Right hindlimb (tissue), 1 donor: Measurements from ENCODE around the gene CAPN12.

ENCODE experiments used
- DNase-seq: peaks from one replicate; pipeline ENCODE4 v3.0.0-alpha.2; 2018

Gene CAPN12

GRCh38 chr19:38709119-38709518, 35.2 kb downstream of the CAPN12 start:
- DNase-seq: no peak

DNA sequence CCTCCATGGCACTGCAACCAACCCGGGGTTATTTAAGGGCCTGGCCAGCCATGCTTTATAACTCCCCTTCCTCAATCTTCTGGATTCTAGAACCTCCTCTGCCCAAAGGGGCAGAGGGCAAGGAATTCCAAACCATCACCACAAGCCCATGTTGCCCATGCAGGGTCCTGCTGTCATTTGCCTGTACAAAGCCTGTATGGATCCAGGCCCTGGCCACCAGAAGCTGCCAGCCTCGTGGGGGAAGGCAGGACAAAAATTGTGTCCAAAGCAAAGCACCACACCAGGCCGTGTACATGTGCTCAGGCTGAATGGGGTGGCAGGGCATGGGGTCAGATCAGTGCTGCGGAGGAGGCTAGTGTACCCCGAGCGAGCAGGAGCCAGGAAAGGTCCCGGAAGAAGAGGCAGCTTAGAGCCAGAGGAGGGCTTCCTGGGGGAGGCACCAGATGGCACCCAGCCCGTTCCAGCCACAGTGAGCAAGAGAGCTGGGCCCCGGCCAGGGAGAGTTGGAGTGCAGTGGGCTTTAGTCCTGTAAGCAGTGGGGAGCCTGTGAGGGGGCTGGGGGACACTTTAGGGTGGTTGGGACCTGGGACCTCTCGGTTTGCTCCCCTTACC, 35.8 kb downstream of the CAPN12 start:
- DNase-seq: no peak

- DNase-seq: no peak
Measured at GRCh38 chr19:38707512-38708114, 36.7 kb downstream of the CAPN12 start.

DNA sequence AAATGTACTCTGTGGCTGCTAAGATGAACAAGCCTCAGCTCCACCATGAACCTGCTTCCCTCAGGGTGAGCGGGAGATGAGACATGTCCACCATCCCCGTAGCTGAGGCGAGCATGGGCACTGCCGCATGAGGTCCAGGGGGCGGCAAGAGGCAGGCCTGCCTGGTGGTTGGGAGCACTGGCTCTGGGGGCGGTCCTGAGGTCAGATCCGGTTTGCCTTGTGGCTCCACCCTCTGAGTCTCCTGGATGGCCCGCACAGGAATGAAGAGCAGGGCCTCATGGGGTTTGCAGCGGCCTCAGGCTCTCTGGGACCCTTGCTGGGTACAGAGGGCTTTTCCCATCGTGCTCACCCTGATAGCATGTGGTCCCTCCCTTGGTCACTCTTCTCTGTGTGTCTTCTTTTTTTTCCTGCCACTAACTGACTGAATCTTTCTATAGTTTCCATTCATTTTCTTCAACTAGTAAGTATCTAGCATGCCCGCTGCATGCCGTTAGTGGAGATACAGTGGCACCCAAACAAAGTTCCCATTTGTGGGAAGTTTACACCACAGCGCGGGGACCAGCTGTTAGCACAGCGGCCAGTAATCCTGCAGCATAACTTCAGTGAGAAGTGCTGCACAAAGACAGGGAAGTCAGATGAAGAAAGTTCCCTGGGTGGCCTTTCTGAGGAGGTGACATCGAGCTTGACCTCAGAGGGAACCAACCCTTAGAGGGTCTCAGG, 37.3 kb downstream of the CAPN12 start:
- no peak for DNase-seq

DNA sequence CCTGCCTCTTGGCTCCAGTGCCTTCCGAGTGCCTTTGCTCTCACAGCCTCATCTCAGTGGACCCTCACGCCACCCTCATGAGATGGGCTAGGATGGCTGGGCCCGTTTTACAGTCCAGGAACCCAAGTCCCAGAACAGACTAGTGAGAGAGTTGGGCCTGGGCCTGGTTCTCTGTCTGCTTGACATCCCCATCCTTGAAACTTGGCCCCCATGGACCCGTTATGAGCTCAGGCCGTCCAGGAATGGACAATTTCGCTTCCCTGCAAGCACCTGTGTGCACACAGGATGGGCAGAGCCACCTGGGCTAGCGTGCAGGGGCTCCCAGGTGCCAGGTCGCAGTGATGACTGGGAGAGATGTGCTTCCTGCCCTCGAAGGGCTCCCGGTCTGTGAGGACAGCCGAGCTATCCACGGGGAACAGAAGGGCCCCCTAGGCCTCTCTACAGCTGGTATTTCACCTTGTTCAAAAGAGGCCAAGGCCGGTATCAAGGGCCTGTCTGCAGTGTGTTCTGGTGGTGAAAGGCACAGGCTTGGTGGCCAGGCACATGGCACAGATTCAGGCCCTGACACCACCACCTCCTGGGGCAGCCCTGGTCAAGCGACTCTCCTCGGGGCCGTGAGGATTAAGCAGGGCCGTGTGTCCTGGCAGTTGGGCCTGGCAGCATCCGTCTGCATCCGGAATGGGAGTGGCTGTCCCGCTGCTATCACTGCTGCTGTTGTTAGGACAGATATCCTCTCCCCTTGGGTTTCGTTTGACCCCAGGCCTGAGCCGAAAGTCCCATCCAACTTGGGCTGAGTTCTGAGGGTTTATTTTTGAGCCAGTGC, 38.9 kb downstream of the CAPN12 start:
- DNase-seq: no peak

GRCh38 chr19:38704488-38705026, 39.7 kb downstream of the CAPN12 start:
- DNase-seq: no peak

DNA sequence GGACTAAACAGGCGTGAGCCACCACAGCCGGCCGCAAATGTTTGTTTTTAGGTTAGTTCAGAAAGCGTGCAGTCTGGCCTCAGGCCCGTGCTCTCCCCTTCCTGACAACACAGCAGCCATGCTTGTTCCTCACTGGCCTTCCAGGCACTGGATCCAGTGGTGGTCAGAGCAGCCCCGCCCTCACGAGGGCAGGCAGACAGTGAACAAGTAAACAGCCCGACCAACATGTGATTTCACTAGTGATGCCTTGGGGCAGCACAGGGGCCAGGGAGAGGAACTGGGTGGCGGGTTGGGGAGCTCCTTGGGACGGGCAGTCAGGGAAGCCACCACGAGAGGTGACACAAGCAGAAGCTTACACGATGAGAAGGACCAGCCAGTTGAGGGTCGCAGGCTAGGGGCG, 40.8 kb downstream of the CAPN12 start:
- DNase-seq: no peak

DNA sequence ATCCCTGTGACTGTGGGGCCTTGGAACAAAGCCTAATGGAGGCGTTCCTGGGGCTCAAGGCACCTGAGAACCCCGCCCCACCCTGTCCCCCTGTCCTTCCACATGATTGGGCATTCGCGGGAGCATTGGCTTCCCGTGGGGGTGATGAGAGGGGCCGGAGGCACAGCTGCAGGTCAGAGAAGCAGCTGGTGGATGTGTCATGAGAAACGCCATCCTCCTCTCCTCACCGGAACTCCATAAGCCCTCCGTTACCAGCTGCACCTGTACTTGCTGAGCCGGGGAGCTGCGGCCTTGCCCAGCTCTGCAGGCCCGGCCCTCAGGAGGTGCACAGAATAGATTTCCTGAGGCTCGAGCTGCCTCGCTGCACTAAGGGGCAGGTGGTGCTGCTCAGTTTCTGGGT, 42.0 kb downstream of the CAPN12 start:
- no peak for DNase-seq

DNA sequence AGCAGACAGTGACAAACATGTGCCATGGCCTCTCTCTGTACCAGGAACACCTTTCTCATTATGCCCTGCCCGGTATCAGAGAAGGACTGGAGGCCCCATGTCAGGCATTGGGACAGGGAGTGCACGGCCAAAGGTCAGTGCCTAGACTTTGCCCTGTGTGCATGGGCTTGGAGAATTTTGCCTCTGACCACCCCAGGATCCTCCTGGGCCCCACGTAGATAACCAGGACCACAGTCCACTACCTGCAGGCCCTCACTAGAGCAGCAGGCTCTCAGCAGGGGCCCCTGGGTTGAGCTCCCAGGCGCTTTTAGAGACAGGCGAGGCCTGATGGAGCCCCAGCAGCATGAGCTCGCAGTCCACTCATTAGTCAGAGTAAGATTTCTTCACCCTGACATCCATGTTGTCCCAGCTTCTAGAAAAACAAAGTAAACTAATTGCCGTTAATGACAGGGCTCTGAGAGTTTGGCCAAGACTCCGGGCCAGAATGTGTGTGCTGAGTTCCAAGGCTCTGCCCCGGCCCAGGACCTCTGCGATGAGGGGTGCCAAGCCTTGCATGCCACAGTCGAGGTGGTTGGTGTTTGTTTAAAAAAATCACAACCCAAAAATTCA, 42.7 kb downstream of the CAPN12 start:
- DNase-seq: no peak

DNA sequence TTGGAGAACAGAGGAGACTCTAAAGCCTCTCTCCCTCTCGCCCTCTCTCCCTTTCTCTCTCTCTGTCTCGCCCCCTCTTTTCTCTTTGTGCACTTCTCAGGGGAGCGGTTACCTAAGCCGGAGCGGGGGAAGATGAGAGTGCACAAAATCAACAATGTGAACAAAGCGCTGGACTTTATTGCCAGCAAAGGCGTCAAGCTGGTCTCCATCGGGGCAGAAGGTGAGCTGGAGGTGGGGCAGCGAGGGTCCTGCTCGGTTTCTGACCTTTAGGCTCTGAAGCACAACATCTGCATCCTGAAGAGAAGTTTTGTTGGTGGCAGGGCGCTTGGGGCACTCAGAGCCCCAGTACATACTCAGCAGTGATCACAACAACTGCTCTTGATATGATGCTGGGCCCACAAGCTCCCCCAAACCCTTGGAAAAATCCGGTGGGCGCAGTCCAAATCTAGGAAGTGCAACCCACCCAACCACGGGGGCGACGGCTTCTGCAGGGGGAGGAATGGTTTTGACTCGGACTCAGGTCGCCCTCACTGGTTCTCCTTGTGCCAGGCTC, 43.3 kb downstream of the CAPN12 start:
- no peak for DNase-seq

GRCh38 chr19:38700350-38700901, 43.8 kb downstream of the CAPN12 start:
- DNase-seq: no peak

- DNase-seq: no peak
Measured at GRCh38 chr19:38699647-38700349, 44.5 kb downstream of the CAPN12 start.

DNA sequence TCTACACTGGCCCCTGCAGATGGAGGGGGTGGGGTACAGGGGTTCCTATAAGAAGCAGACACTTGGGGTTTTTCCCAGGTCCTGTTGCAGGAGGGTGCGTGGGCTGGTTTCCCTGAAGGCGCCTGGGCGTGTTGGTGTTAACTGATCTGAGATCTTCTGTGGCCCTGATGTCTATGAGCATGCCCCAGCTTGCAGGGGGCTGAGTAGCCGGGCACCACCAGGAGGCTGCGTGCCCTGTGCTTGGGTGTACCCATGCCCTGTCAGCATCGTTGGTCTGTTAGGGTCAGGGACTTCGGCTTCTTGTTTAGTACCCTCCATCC, 45.3 kb downstream of the CAPN12 start:
- no peak for DNase-seq

- DNase-seq: no peak
Measured at GRCh38 chr19:38698225-38699026, 45.8 kb downstream of the CAPN12 start.

GRCh38 chr19:38697641-38698071, 46.6 kb downstream of the CAPN12 start:
- DNase-seq: no peak

- no peak for DNase-seq
Measured at GRCh38 chr19:38697197-38697596, 47.1 kb downstream of the CAPN12 start.

DNA sequence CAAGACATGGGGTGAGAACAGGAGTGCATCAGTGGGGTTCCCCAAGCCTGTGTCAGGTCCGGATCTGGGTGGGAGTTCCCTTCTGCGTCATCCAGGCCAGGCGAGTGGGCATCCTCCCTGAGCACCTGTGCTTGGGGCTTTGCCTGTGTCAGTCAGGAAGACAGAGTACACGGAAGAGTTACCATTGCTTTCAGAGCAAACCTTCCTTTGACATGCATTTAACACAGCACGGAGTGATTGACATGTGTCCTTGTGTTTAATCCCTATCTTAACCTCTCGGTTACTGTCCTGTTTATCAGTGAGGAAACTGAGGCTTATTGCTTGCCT, 47.6 kb downstream of the CAPN12 start:
- no peak for DNase-seq

DNA sequence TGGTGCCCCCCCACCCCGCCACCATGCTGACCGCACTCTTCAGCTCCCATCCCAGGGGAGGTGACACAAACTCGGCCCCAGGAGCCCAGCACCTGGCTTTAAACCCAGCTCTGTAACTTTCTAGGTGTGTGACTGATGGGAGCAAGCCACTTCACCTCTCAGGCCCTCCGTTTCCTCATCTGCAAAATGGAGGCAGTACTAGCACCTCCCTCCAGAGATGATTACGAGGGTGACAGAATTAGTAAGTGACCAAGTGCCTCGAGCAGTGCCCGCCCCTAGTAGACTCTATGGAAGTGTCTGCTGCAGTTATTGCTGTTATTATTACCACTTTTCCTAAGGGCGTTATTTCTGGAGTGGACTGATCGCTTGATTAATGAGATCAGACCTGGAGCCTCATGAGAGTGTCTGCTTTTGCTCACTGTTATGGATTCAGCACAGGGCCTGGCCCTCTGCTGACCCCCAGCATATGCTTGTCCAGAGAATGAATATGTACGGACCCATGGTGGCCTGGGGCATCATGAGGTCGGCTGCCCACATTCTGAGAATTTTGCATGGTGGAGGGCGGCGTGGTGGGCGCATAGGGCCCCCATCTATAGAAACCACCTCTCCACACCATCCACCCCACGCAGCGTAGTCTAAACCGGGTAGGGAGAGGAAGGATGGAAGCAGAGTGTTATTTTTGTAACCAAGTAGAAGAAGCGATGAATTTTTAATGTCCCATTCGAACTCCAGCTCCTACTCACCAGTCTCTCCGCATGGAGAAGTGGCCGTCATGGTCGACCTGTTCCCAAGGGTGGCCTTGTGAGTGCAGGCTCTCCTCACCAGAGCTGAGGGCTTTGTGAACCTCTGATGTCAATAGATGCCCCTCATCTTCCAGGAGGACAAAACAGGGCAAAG, 48.2 kb downstream of the CAPN12 start:
- DNase-seq: no peak

DNA sequence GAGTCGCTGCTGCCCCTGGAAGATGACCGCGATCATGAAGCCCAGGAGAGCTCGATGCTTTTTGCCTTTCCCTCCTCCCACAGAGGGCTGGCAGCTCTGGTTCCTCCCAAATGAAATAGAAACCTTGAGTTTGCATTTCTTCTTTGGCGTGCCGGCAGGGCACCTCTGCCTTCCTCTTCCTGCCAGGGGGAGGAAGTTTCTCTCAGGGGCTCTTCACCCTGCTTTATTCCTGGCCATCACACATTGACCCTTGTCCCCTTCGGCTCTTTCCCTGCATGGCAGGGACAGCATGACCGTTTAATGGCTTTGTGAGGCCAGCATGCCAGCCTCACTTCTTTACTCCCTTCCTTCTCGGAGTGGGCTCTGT, 49.0 kb downstream of the CAPN12 start:
- DNase-seq: no peak
